ENCODE results near the gene LUZP2. TPM values are rescaled to one million over a fixed set of nuclear protein-coding genes. Genes with fewer than 3 reads are reported as not detected.

Gene LUZP2
- total and polyA plus RNA-seq, 2 of the 8 experiments (the other 6 are each of a cell fraction or from before 2014, with no cell fraction given): 0.79 to 1.5 TPM

GRCh38 chr11:24478718-24479117 lies 18.1 kb upstream of the LUZP2 start:
- 100% methylated on average over 1 of the region's 1 CpG; no CpG with 5 or more reads in 1 of the 2 experiments for WGBS, 2 experiments (ENCODE audit: extremely low coverage in 1 of 2, insufficient coverage in 1 of 2, insufficient read length in 1 of 2, insufficient replicate concordance in 2 of 2, low coverage in 1 of 2, low lambda C conversion rate in 2 of 2, missing lambda C conversion rate in 1 of 2)
- Histone ChIP-seq H3K27me3 (replicated peaks in 1 of 4; ENCODE audit: control insufficient read depth in 3 of 4, extremely low read depth in 1 of 4, insufficient read depth in 3 of 4, low read length in 3 of 4) (no peaks in the 10 kb centered on the region), H2AK5ac (ENCODE audit: low read depth, low read length) (no peak overlapping the region), H4K5ac (ENCODE audit: insufficient read length, low read depth, low read length) (no peak overlapping the region), H2AFZ (ENCODE audit: low read length) (no peak overlapping the region), H2BK5ac (ENCODE audit: low read depth, low read length) (no peak overlapping the region), H4K91ac (replicated peaks; ENCODE audit: insufficient read length, low read length) (no peak overlapping the region), H3K9ac (replicated peaks in 1 of 4; ENCODE audit: extremely low read depth in 1 of 4, low read depth in 3 of 4, low read length in 3 of 4) (no peak overlapping the region), H3K79me2 (ENCODE audit: control insufficient read depth in 1 of 2, insufficient read depth in 2 of 2, low read length in 2 of 2) (no peaks in the 10 kb centered on the region), H3K4me3 (ENCODE audit: extremely low read depth in 1 of 4, insufficient read depth in 2 of 4, low read depth in 3 of 4, low read length in 4 of 4) (no peak overlapping the region), H3K4ac (replicated peaks; ENCODE audit: insufficient read length, low read depth, low read length) (no peak overlapping the region), H3K56ac (replicated peaks; ENCODE audit: insufficient read length, low read depth, low read length) (no peak overlapping the region), H2BK15ac (ENCODE audit: low read length) (no peak overlapping the region), H2BK120ac (replicated peaks; ENCODE audit: low read depth, low read length) (no peak overlapping the region), H3K23ac (ENCODE audit: insufficient read length) (no peak overlapping the region), H3K23me2 (ENCODE audit: low read depth, low read length) (no peaks in the 10 kb centered on the region), H3K79me1 (ENCODE audit: low read depth, low read length) (no peaks in the 10 kb centered on the region), H3K36me3 (ENCODE audit: control insufficient read depth in 2 of 4, insufficient read depth in 4 of 4, low read length in 3 of 4) (no peaks in the 10 kb centered on the region), H4K8ac (ENCODE audit: extremely low read depth, insufficient read depth, low read length) (no peak overlapping the region), H3K9me3 (ENCODE audit: insufficient read depth in 2 of 2, low read depth in 1 of 2, low read length in 1 of 2) (peaks cover 3 to 10% of the 10 kb centered on the region in 2 experiments; a peak in 1 of 4 replicates), H3K27ac (ENCODE audit: low read depth, low read length) (no peak overlapping the region), H3K18ac (ENCODE audit: extremely low read depth, low read length) (no peak overlapping the region), H2BK20ac (ENCODE audit: low read length) (no peak overlapping the region), H2BK12ac (ENCODE audit: low read depth, low read length) (no peak overlapping the region), H3K14ac (ENCODE audit: insufficient read length) (no peak overlapping the region), H4K20me1 (replicated peaks in 1 of 2; ENCODE audit: control insufficient read depth in 1 of 2, insufficient read depth in 2 of 2, low read length in 2 of 2) (no peaks in the 10 kb centered on the region), H3K4me1 (replicated peaks in 1 of 4; ENCODE audit: control insufficient read depth in 3 of 4, insufficient read depth in 4 of 4, low read length in 3 of 4) (no peaks in the 10 kb centered on the region), H3K4me2 (ENCODE audit: insufficient read depth in 1 of 2, low read depth in 2 of 2, low read length in 2 of 2) (no peak overlapping the region)
- no peak for FAIRE-seq
- no peak for DNase-seq (ENCODE audit: low read depth in 1 of 2, low spot score in 2 of 2)
- ChIA-PET CTCF (ENCODE audit: partially characterized antibody) (no interaction called here), POLR2A (ENCODE audit: partially characterized antibody) (no interaction called here)
- TF ChIP-seq CBX8 (IDR thresholded peaks at IDR 0.05; ENCODE audit: borderline replicate concordance, low read depth, low read length) (no peak), KDM1A (IDR thresholded peaks at IDR 0.05; ENCODE audit: borderline replicate concordance, low read length) (no peak), SRF (IDR thresholded peaks at IDR 0.05; ENCODE audit: low read depth, low read length) (no peak), POU5F1 (IDR thresholded peaks at IDR 0.05; ENCODE audit: low read depth, low read length) (no peak), USF2 (IDR thresholded peaks at IDR 0.05; ENCODE audit: low read length) (no peak), ATF3 (IDR thresholded peaks at IDR 0.05; ENCODE audit: insufficient read depth, low read depth, low read length) (no peak), SAP30 (IDR thresholded peaks at IDR 0.05; ENCODE audit: insufficient read depth, insufficient replicate concordance, low read length) (no peak), SP4 (IDR thresholded peaks at IDR 0.05; ENCODE audit: low read length) (no peak), SIX5 (IDR thresholded peaks at IDR 0.05; ENCODE audit: low read depth, low read length) (no peak), HDAC6 (IDR thresholded peaks at IDR 0.05; ENCODE audit: low read depth, low read length) (no peak), SUZ12 (IDR thresholded peaks at IDR 0.05; ENCODE audit: low read length) (no peak), FOSL1 (IDR thresholded peaks at IDR 0.05; ENCODE audit: insufficient read depth, low read depth, low read length) (no peak), PHF8 (conservative IDR thresholded peaks at IDR 0.05; ENCODE audit: low read depth, low read length) (no peak), NRF1 (IDR thresholded peaks at IDR 0.05; ENCODE audit: low read depth, low read length) (no peak)

Measured in H1 (cell line).